Progenitor cell of endocrine pancreas (in vitro differentiated cells): ENCODE data around the gene STRN3. TPM values are rescaled to one million over a fixed set of nuclear protein-coding genes. Genes with fewer than 3 reads are reported as not detected.
"Not testable (repeated sequence)": the region's sequence is repeated elsewhere in the genome, so short reads cannot be mapped to it uniquely, and the experiment has no call there.

Source experiments
- DNase-seq: peaks from one replicate; pipeline ENCODE4 v3.0.0; 2021; ENCODE audit warnings: low spot score; ENCODE audit not compliant: unreplicated experiment
- H3K27ac Mint-ChIP-seq: 2 replicates; pipeline ENCODE4 v1.8.0; 2021; ENCODE audit warnings: mild to moderate bottlenecking, moderate library complexity, mixed read lengths
- H3K27me3 Mint-ChIP-seq: 2 replicates; pipeline ENCODE4 v1.8.0; 2021; ENCODE audit warnings: mixed read lengths
- H3K36me3 Mint-ChIP-seq: 2 replicates; pipeline ENCODE4 v1.8.0; 2022; ENCODE audit warnings: mixed read lengths; ENCODE audit not compliant: insufficient read depth
- H3K4me1 Mint-ChIP-seq: 2 replicates; pipeline ENCODE4 v1.8.0; 2021; ENCODE audit warnings: low read depth, mixed read lengths
- H3K4me3 Mint-ChIP-seq: 2 replicates; pipeline ENCODE4 v1.8.0; 2021; ENCODE audit warnings: low read depth, mild to moderate bottlenecking, moderate library complexity, mixed read lengths
- H3K9me3 Mint-ChIP-seq: 2 replicates; pipeline ENCODE4 v1.8.0; 2021; ENCODE audit warnings: low read depth, mixed read lengths
- total RNA-seq: library from RNA; stranded (reverse); gene quantifications from 2 replicates; pipeline ENCODE4 v1.2.1, GENCODE V29; 2021
- TF ChIP-seq, protein P1 (sequence below): fragments of 200-600 bp; sonication (generic); IDR thresholded peaks from one replicate; pipeline ENCODE4 v1.5.0; 2021; ENCODE audit warnings: antibody characterized with exemption, mild to moderate bottlenecking; ENCODE audit not compliant: unreplicated experiment

Gene STRN3
- total RNA-seq, 1 donor from 2014 or later: 46.7 TPM

DNA sequence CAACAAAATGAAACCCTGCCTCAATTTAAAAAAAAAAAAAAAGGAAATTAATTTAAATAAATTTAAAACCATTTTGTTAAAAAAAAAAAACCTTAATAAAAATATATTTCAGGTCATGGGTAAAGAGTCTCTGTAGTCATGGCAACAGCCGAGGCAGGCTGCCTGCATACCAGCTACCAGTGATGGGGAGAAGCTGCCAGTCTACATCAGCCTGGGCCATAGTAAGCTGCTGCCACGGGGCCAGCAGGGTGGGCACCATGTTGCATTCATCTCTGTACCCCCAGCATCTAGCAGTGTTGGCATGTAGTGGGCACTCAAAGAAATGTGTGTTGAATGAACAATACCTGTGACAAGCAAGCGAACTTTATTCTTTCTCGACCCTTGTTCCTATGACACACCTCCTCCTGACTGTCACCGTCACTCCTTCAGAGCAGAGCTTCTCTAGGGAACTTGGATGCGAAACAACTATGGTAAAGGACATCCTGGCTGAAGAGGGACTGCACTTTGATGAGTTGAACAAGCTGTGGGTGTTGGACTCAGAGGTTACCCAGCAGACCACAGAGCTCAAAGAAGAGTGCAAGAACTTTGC lies 8.0 kb downstream of the STRN3 start:
- Mint-ChIP-seq H3K27me3 (no peaks in the 10 kb centered on the region), H3K4me1 (peaks cover 8% of the 10 kb centered on the region), H3K4me3 (no peak overlapping the region), H3K9me3 (peaks cover 8% of the 10 kb centered on the region), H3K36me3 (peaks cover 11% of the 10 kb centered on the region), H3K27ac (peak overlapping the region; percentile 49)
- no peak for DNase-seq
- TF ChIP-seq, protein P1, sequence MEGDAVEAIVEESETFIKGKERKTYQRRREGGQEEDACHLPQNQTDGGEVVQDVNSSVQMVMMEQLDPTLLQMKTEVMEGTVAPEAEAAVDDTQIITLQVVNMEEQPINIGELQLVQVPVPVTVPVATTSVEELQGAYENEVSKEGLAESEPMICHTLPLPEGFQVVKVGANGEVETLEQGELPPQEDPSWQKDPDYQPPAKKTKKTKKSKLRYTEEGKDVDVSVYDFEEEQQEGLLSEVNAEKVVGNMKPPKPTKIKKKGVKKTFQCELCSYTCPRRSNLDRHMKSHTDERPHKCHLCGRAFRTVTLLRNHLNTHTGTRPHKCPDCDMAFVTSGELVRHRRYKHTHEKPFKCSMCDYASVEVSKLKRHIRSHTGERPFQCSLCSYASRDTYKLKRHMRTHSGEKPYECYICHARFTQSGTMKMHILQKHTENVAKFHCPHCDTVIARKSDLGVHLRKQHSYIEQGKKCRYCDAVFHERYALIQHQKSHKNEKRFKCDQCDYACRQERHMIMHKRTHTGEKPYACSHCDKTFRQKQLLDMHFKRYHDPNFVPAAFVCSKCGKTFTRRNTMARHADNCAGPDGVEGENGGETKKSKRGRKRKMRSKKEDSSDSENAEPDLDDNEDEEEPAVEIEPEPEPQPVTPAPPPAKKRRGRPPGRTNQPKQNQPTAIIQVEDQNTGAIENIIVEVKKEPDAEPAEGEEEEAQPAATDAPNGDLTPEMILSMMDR: no peak

GRCh38 chr14:31013841-31014240 lies 12.3 kb downstream of the STRN3 start:
- TF ChIP-seq, protein P1: no peak
- no peak for DNase-seq
- peaks cover 12% of the 10 kb centered on the region for H3K36me3 Mint-ChIP-seq
- no peaks in the 10 kb centered on the region for H3K4me1 Mint-ChIP-seq
- H3K27ac Mint-ChIP-seq: no peak overlapping the region
- H3K9me3 Mint-ChIP-seq: no peaks in the 10 kb centered on the region
- H3K27me3 Mint-ChIP-seq: no peaks in the 10 kb centered on the region
- H3K4me3 Mint-ChIP-seq: no peak overlapping the region

DNA sequence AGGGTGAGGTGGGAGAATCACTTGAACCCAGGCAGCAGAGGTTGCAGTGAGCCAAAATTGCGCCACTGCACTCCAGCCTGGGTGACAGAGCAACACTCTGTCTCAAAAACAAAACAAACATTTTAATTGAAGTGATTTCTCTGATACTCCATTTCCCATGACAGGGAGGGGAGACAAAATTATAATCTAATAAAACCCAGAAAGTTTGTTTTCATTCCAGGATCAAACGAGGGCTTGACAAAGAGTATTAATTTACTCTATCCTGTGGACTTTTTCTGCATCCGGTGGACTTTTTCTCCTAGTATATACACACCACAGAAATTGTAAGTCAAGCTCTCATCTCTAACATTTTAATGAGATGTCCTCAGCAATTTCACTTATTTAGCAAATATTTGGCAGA lies 15.2 kb downstream of the STRN3 start:
- H3K4me3 Mint-ChIP-seq: no peak overlapping the region
- TF ChIP-seq, protein P1: no peak
- H3K36me3 Mint-ChIP-seq: peaks cover 18% of the 10 kb centered on the region
- no peaks in the 10 kb centered on the region for H3K9me3 Mint-ChIP-seq
- H3K27me3 Mint-ChIP-seq: no peaks in the 10 kb centered on the region
- no peak overlapping the region for H3K27ac Mint-ChIP-seq
- no peaks in the 10 kb centered on the region for H3K4me1 Mint-ChIP-seq
- no peak for DNase-seq

DNA sequence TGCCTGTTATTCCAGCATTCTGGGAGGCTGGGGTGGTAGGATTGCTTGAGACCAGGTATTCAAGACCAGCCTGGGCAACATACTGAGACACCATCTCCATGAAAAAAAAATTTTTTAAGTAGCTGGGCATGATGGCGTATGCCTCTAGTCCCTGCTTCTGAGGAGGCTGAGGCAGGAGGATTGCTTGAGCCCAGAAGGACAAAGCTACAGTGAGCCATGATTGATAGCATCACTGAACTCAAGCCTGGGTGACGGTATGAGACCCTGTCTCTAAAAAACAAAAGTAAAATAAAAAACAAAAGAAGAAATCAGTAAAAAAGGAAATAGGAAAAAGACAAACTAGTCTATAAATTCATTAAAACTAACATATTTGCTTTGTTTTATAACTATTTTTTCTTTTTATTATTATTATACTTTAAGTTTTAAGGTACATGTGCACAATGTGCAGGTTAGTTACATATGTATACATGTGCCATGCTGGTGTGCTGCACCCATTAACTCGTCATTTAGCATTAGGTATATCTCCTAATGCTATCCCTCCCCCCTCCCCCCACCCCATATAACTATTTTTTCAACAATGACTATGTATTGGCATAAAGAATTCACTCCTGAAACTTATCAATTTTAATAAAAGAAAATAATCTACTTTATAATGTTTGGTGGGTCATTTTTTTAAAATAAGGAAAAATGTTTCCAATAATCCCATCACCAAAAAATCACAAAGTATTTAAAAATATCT lies 16.2 kb downstream of the STRN3 start:
- H3K4me3 Mint-ChIP-seq: no peak overlapping the region
- no peaks in the 10 kb centered on the region for H3K27me3 Mint-ChIP-seq
- no peak overlapping the region for H3K27ac Mint-ChIP-seq
- TF ChIP-seq, protein P1: no peak
- no peaks in the 10 kb centered on the region for H3K9me3 Mint-ChIP-seq
- peaks cover 18% of the 10 kb centered on the region for H3K36me3 Mint-ChIP-seq
- peaks cover 3% of the 10 kb centered on the region for H3K4me1 Mint-ChIP-seq
- no peak for DNase-seq

- H3K36me3 Mint-ChIP-seq: peaks cover 19% of the 10 kb centered on the region
- no peak for DNase-seq
- no peak overlapping the region for H3K4me3 Mint-ChIP-seq
- H3K9me3 Mint-ChIP-seq: no peaks in the 10 kb centered on the region
- H3K4me1 Mint-ChIP-seq: peaks cover 3% of the 10 kb centered on the region
- no peaks in the 10 kb centered on the region for H3K27me3 Mint-ChIP-seq
- TF ChIP-seq, protein P1: no peak
- H3K27ac Mint-ChIP-seq: no peak overlapping the region
Measured at GRCh38 chr14:31006703-31007102, 19.5 kb downstream of the STRN3 start.

GRCh38 chr14:31004007-31004406 lies 22.2 kb downstream of the STRN3 start:
- not testable (repeated sequence) for H3K4me3 Mint-ChIP-seq, H3K9me3 Mint-ChIP-seq
- peaks cover 13% of the 10 kb centered on the region for H3K4me1 Mint-ChIP-seq

More at GRCh38 chr14:31004007-31004406, 22.2 kb downstream of the STRN3 start:
- not testable (repeated sequence) for DNase-seq, H3K27ac Mint-ChIP-seq, H3K27me3 Mint-ChIP-seq
- peaks cover 32% of the 10 kb centered on the region for H3K36me3 Mint-ChIP-seq
